IMR-90 (cell line): Measurements from ENCODE around the gene STAP1. TPM values are rescaled to one million over a fixed set of nuclear protein-coding genes. Genes with fewer than 3 reads are reported as not detected.

ENCODE experiments used
- ATAC-seq: fragments of 200-7000 bp; cut with Tn5 transposase; 2 replicates; pipeline ENCODE4 v1.9.1; 2020; ENCODE audit warnings: low read depth, mild to moderate bottlenecking, moderate library complexity
- BruUV-seq: library from RNA; stranded (reverse); fragments of 400-500 nt; replicated peaks from 2 replicates; lab custom pipeline; 2021; lab: Mats Ljungman, UMichigan
- CTCF ChIA-PET: fragments of 300-600 bp; formaldehyde crosslinking; extraction: SDS; loops from one replicate; lab custom pipeline; 2021; ENCODE audit warnings: antibody characterized with exemption; lab: Yijun Ruan, JAX
- POLR2A ChIA-PET: fragments of 300-600 bp; sonication (Branson Sonifier 250); formaldehyde crosslinking; loops from one replicate; lab custom pipeline; 2022; ENCODE audit warnings: antibody characterized with exemption; ENCODE audit not compliant: unreplicated experiment; lab: Charles Lee
- DNase-seq: peaks from one replicate; pipeline ENCODE4 v3.0.0; 2013
- H2AFZ ChIP-seq: replicated peaks from 2 replicates; pipeline ENCODE3; 2013; ENCODE audit warnings: low read length, mild to moderate bottlenecking; ENCODE audit not compliant: poor library complexity
- H2AK5ac ChIP-seq: 2 replicates; pipeline ENCODE4 v1.6.1; 2013; ENCODE audit warnings: low read depth, low read length, inconsistent platforms
- H2AK9ac ChIP-seq: replicated peaks from 2 replicates; pipeline ENCODE3; 2013; ENCODE audit warnings: mild to moderate bottlenecking, low read depth, low read length, moderate library complexity; ENCODE audit not compliant: poor library complexity
- H2BK120ac ChIP-seq: 2 replicates; pipeline ENCODE4 v1.6.1; 2013; ENCODE audit warnings: low read depth, low read length, inconsistent platforms
- H2BK15ac ChIP-seq: 3 replicates; pipeline ENCODE4 v1.6.1; 2013; ENCODE audit warnings: low read depth, low read length, inconsistent platforms
- H2BK20ac ChIP-seq: 2 replicates; pipeline ENCODE4 v1.6.1; 2013; ENCODE audit warnings: low read depth, mild to moderate bottlenecking, inconsistent platforms, low read length, moderate library complexity
- H2BK5ac ChIP-seq: 2 replicates; pipeline ENCODE4 v1.6.1; 2013; ENCODE audit warnings: mild to moderate bottlenecking, low read depth, low read length, inconsistent platforms; ENCODE audit not compliant: poor library complexity, severe bottlenecking
- H3K14ac ChIP-seq: replicated peaks from 2 replicates; pipeline ENCODE4 v1.6.1; 2013; ENCODE audit warnings: low read depth, low read length, inconsistent platforms
- H3K18ac ChIP-seq: 2 replicates; pipeline ENCODE4 v1.6.1; 2013; ENCODE audit warnings: low read depth, low read length, control low read depth
- H3K23ac ChIP-seq: 2 replicates; pipeline ENCODE4 v1.6.1; 2013; ENCODE audit warnings: low read depth, low read length, inconsistent platforms
- H3K27ac ChIP-seq: 2 replicates; pipeline ENCODE4 v1.5.1; 2013; ENCODE audit warnings: mild to moderate bottlenecking, control low read depth, low read length; ENCODE audit not compliant: insufficient read depth
- H3K27me3 ChIP-seq: 2 replicates; pipeline ENCODE4 v1.6.1; 2013; ENCODE audit warnings: low read length; ENCODE audit not compliant: control insufficient read depth, insufficient read depth
- H3K36me3 ChIP-seq: 2 replicates; pipeline ENCODE4 v1.6.1; 2013; ENCODE audit warnings: low read length, mixed read lengths; ENCODE audit not compliant: control insufficient read depth, insufficient read depth
- H3K4ac ChIP-seq: 2 replicates; pipeline ENCODE4 v1.6.1; 2013; ENCODE audit warnings: low read depth, low read length, inconsistent platforms
- H3K4me1 ChIP-seq: 2 replicates; pipeline ENCODE4 v1.6.1; 2013; ENCODE audit warnings: low read length, mixed read lengths; ENCODE audit not compliant: control insufficient read depth, insufficient read depth
- H3K4me2 ChIP-seq: 2 replicates; pipeline ENCODE4 v1.6.1; 2013; ENCODE audit warnings: low read depth, mild to moderate bottlenecking, control low read depth, low read length, moderate library complexity
- H3K4me3 ChIP-seq: 2 replicates; pipeline ENCODE4 v1.5.1; 2013; ENCODE audit warnings: low read depth, mild to moderate bottlenecking, control low read depth, low read length, moderate library complexity; ENCODE audit not compliant: insufficient read depth
- H3K56ac ChIP-seq: 2 replicates; pipeline ENCODE4 v1.6.1; 2013; ENCODE audit warnings: low read length, inconsistent platforms; ENCODE audit not compliant: insufficient read depth; ENCODE audit errors: extremely low read depth
- H3K79me1 ChIP-seq, 2 experiments: 2 replicates each; pipeline ENCODE4 v1.6.1; 2013; ENCODE audit warnings: low read length in 2 of 2, inconsistent platforms in 1 of 2, low read depth in 1 of 2
- H3K9ac ChIP-seq: 2 replicates; pipeline ENCODE4 v1.6.1; 2013; ENCODE audit warnings: low read depth, low read length, control low read depth
- H3K9me1 ChIP-seq: 2 replicates; pipeline ENCODE4 v1.6.1; 2013; ENCODE audit warnings: low read length, inconsistent platforms; ENCODE audit not compliant: insufficient read depth
- H3K9me3 ChIP-seq: 2 replicates; pipeline ENCODE4 v1.6.1; 2013; ENCODE audit warnings: low read length; ENCODE audit not compliant: control insufficient read depth, insufficient read depth
- H4K20me1 ChIP-seq: 2 replicates; pipeline ENCODE4 v1.6.1; 2013; ENCODE audit warnings: low read length, inconsistent platforms; ENCODE audit not compliant: insufficient read depth
- H4K5ac ChIP-seq: 2 replicates; pipeline ENCODE4 v1.6.1; 2013; ENCODE audit warnings: mild to moderate bottlenecking, low read depth, low read length, control low read depth
- H4K8ac ChIP-seq, 2 experiments: 2 replicates each; pipeline ENCODE4 v1.6.1; 2013; ENCODE audit warnings: low read depth in 2 of 2, low read length in 2 of 2, control low read depth in 1 of 2, inconsistent platforms in 1 of 2
- H4K91ac ChIP-seq: 2 replicates; pipeline ENCODE4 v1.6.1; 2013; ENCODE audit warnings: low read depth, low read length, inconsistent platforms; ENCODE audit not compliant: insufficient read depth
- CEBPB ChIP-seq: IDR thresholded peaks from 2 replicates; pipeline ENCODE4 v1.6.1; 2012; ENCODE audit warnings: low read depth, low read length, improper control_type of control experiment
- CHD1 ChIP-seq: IDR thresholded peaks from 2 replicates; pipeline ENCODE4 v1.6.1; 2012; ENCODE audit warnings: low read depth, low read length, improper control_type of control experiment
- ELK1 ChIP-seq: fragments of 150-350 bp; IDR thresholded peaks from 2 replicates; pipeline ENCODE4 v1.6.1; 2016; ENCODE audit warnings: low read depth, mild to moderate bottlenecking, low read length, moderate library complexity, borderline replicate concordance
- MAFK ChIP-seq: IDR thresholded peaks from 2 replicates; pipeline ENCODE4 v1.6.1; 2012; ENCODE audit warnings: low read depth, low read length, improper control_type of control experiment
- MAZ ChIP-seq: IDR thresholded peaks from 2 replicates; pipeline ENCODE4 v1.6.1; 2012; ENCODE audit warnings: low read depth, mild to moderate bottlenecking, low read length, improper control_type of control experiment, moderate library complexity, borderline replicate concordance
- MXI1 ChIP-seq: IDR thresholded peaks from 2 replicates; pipeline ENCODE4 v1.6.1; 2012; ENCODE audit warnings: low read depth, mild to moderate bottlenecking, low read length, moderate library complexity, borderline replicate concordance
- NFE2L2 ChIP-seq: fragments of 150-350 bp; IDR thresholded peaks from 2 replicates; pipeline ENCODE4 v1.6.1; 2016; ENCODE audit warnings: low read depth, mild to moderate bottlenecking, low read length
- POLR2A ChIP-seq: IDR thresholded peaks from 2 replicates; pipeline ENCODE4 v1.6.1; 2012; ENCODE audit warnings: mild to moderate bottlenecking, low read depth, low read length
- RAD21 ChIP-seq: IDR thresholded peaks from 2 replicates; pipeline ENCODE4 v1.6.1; 2012; ENCODE audit warnings: low read length, improper control_type of control experiment
- RFX5 ChIP-seq: IDR thresholded peaks from 2 replicates; pipeline ENCODE4 v1.8.0; 2012; ENCODE audit warnings: low read depth, mild to moderate bottlenecking, low read length, moderate library complexity
- USF2 ChIP-seq: fragments of 150-350 bp; IDR thresholded peaks from 2 replicates; pipeline ENCODE4 v1.6.1; 2017; ENCODE audit warnings: mild to moderate bottlenecking, antibody characterized with exemption, low read length, low read depth
- WGBS, 2 experiments: methylation state at CpG; one replicate each; pipeline versions ENCODE4 v1.1.5 to v1.1.7; 2013; ENCODE audit warnings: missing lambda C conversion rate in 2 of 2; ENCODE audit not compliant: insufficient read length in 1 of 2; ENCODE audit errors: extremely low coverage in 2 of 2; 5-methylcytosine and 5-hydroxymethylcytosine counted together
- dilution Hi-C: fragments of 300-500 bp; cut with HindIII; formaldehyde crosslinking; loops from one replicate; pipeline ENCODE4 v1.14.3; 2018; ENCODE audit warnings: low sequenced_read_pairs; ENCODE audit not compliant: unreplicated experiment
- in situ Hi-C: fragments of 300-500 bp; cut with MboI; formaldehyde crosslinking; loops from 3 replicates; pipeline ENCODE4 v1.14.3; 2019; ENCODE audit warnings: low sequenced_read_pairs, inconsistent platforms, mixed read lengths
- intact Hi-C: fragments of 100-400 bp; cut with micrococcal nuclease; formaldehyde crosslinking; loops from 2 replicates; pipeline ENCODE4 v1.10.0; 2022
- polyA plus RNA-seq, 3 experiments: library from polyadenylated mRNA; depleted of rRNA; stranded (reverse); fragments of >200 nt; gene quantifications; 2 replicates each; pipeline ENCODE4 v1.2.3, GENCODE V29; 2012; ENCODE audit warnings: low replicate concordance in 1 of 3
- total RNA-seq: library from RNA; depleted of rRNA; stranded (reverse); fragments of >200 nt; gene quantifications from 2 replicates; pipeline ENCODE4 v1.2.3, GENCODE V29; 2012

Gene STAP1
- total and polyA plus RNA-seq, 2 of the 4 experiments (the other 2 are of a cell fraction) = not detected

- WGBS, 2 experiments = no CpG with 5 or more reads among the region's 1 CpG
- dilution Hi-C loops (no loop called here), in situ Hi-C loops (no loop called here), intact Hi-C loops (loop anchor here (5.0 kb wide), 1 partner anchor 85 kb away; no protein-coding TSS in a partner anchor)
- Histone ChIP-seq H2BK5ac (no peak overlapping the region), H3K4ac (no peak overlapping the region), H3K4me3 (no peak overlapping the region), H3K9me1 (no peaks in the 10 kb centered on the region), H3K56ac (no peak overlapping the region), H3K23ac (no peak overlapping the region), H3K4me1 (no peaks in the 10 kb centered on the region), H3K27ac (no peak overlapping the region), H3K14ac (no peak overlapping the region), H2AK5ac (no peak overlapping the region), H3K9ac (no peak overlapping the region), H2BK15ac (no peak overlapping the region), H3K27me3 (no peaks in the 10 kb centered on the region), H3K79me1 (peaks cover 0 to 10% of the 10 kb centered on the region in 2 experiments; a peak in 2 of 4 replicates), H2AFZ (no peak overlapping the region), H2BK20ac (no peak overlapping the region), H4K91ac (no peak overlapping the region), H2AK9ac (no peak overlapping the region), H4K20me1 (no peaks in the 10 kb centered on the region), H3K36me3 (peaks cover 8% of the 10 kb centered on the region), H2BK120ac (no peak overlapping the region), H3K9me3 (no peaks in the 10 kb centered on the region), H3K18ac (no peak overlapping the region), H4K5ac (no peak overlapping the region), H3K4me2 (no peak overlapping the region), H4K8ac (no peak overlapping the region)
- ATAC-seq = no peak
- no TSS peak for BruUV-seq
- ChIA-PET POLR2A (no interaction called here), CTCF (interaction anchor here (0.5 kb wide), 1 partner anchor 11 kb away, joined by 3 read pairs; no protein-coding TSS in a partner anchor)
- TF ChIP-seq ELK1 = no peak
- no peak for TF ChIP-seq CEBPB
- no peak for TF ChIP-seq MXI1
- TF ChIP-seq USF2 = no peak
- no peak for TF ChIP-seq MAFK
- TF ChIP-seq NFE2L2 = no peak
- TF ChIP-seq RFX5 = no peak
- TF ChIP-seq CHD1 = no peak
- TF ChIP-seq MAZ = no peak
- no peak for TF ChIP-seq POLR2A
- no peak for TF ChIP-seq RAD21
- DNase-seq = no peak
These were observed 16.5 kb upstream of the STAP1 start for GRCh38 chr4:67542076-67542475.
